ENCODE data around the gene KDM2A. TPM values are rescaled to one million over a fixed set of nuclear protein-coding genes. Genes with fewer than 3 reads are reported as not detected.

KDM2A gene
- total and polyA plus RNA-seq, 5 donors from 2014 or later: 10.7 to 346 (median 12.1) TPM

GRCh38 chr11:67264877-67265632, 146.0 kb downstream of the KDM2A start:
- Mint-ChIP-seq H3K36me3 (peaks cover 13% of the 10 kb centered on the region), H3K4me3 (peak overlapping the region; percentile 82 to 95 (median 89)), H3K4me1 (peaks cover 12 to 68% (median 42%) of the 10 kb centered on the region in 4 donors), H3K27me3 (peaks cover 14% of the 10 kb centered on the region), H3K9me3 (peaks cover 0 to 3% (median 0%) of the 10 kb centered on the region in 7 donors), H3K27ac (peak overlapping the region; percentile 86 to 91 (median 90))
- Histone ChIP-seq H3K4me3 (ENCODE audit: low read depth, low read length) (no peak overlapping the region), H3K27me3 (ENCODE audit: control insufficient read depth, insufficient read depth, low read length) (peaks cover 2% of the 10 kb centered on the region), H3K36me3 (ENCODE audit: control insufficient read depth, insufficient read depth, low read length) (peaks cover 5% of the 10 kb centered on the region), H3K9me3 (ENCODE audit: control insufficient read depth in 2 of 2, low read length in 2 of 2) (no peaks in the 10 kb centered on the region), H3K4me1 (ENCODE audit: control insufficient read depth, insufficient read depth, low read length, poor library complexity, severe bottlenecking) (peaks cover 55% of the 10 kb centered on the region), H3K27ac (ENCODE audit: insufficient read depth, low read length, poor library complexity, severe bottlenecking) (peak overlapping the region; percentile 55)
- DNase-seq (no peak), ATAC-seq (ENCODE audit: low read depth in 2 of 2) (no peak)

- Mint-ChIP-seq H3K27me3 (peaks cover 14% of the 10 kb centered on the region), H3K9me3 (peaks cover 0 to 3% (median 0%) of the 10 kb centered on the region in 7 donors), H3K4me1 (peaks cover 12 to 72% (median 48%) of the 10 kb centered on the region in 4 donors), H3K4me3 (peak overlapping the region; percentile 82 to 95 (median 89)), H3K27ac (peak overlapping the region; percentile 86 to 91 (median 90)), H3K36me3 (peaks cover 21% of the 10 kb centered on the region)
- Histone ChIP-seq H3K9me3 (ENCODE audit: control insufficient read depth in 2 of 2, low read length in 2 of 2) (no peaks in the 10 kb centered on the region), H3K36me3 (ENCODE audit: control insufficient read depth, insufficient read depth, low read length) (peaks cover 5% of the 10 kb centered on the region), H3K27ac (ENCODE audit: insufficient read depth, low read length, poor library complexity, severe bottlenecking) (peak overlapping the region; percentile 55), H3K4me3 (ENCODE audit: low read depth, low read length) (peak overlapping the region; percentile 41), H3K4me1 (ENCODE audit: control insufficient read depth, insufficient read depth, low read length, poor library complexity, severe bottlenecking) (peaks cover 63% of the 10 kb centered on the region), H3K27me3 (ENCODE audit: control insufficient read depth, insufficient read depth, low read length) (peaks cover 2% of the 10 kb centered on the region)
- ATAC-seq (ENCODE audit: low read depth in 2 of 2) (peak; percentile 52 to 63), DNase-seq (peak; percentile 69 to 77 (median 71))
Observed at GRCh38 chr11:67265633-67266448, 146.8 kb downstream of the KDM2A start.

- Mint-ChIP-seq H3K4me3 (peak within 1 kb of the TSS; percentile 97 to 99 (median 98)), H3K36me3 (peaks cover 24% of the 10 kb centered on the region), H3K27me3 (peaks cover 14% of the 10 kb centered on the region), H3K9me3 (peaks cover 0 to 3% (median 0%) of the 10 kb centered on the region in 7 donors), H3K27ac (peak within 1 kb of the TSS; percentile 95 to 96 (median 96)), H3K4me1 (peaks cover 12 to 77% (median 55%) of the 10 kb centered on the region in 4 donors)
- Histone ChIP-seq H3K4me3 (ENCODE audit: low read depth, low read length) (peak within 1 kb of the TSS; percentile 91), H3K9me3 (ENCODE audit: control insufficient read depth in 2 of 2, low read length in 2 of 2) (no peaks in the 10 kb centered on the region), H3K27me3 (ENCODE audit: control insufficient read depth, insufficient read depth, low read length) (peaks cover 2% of the 10 kb centered on the region), H3K27ac (ENCODE audit: insufficient read depth, low read length, poor library complexity, severe bottlenecking) (peak within 1 kb of the TSS; percentile 80), H3K4me1 (ENCODE audit: control insufficient read depth, insufficient read depth, low read length, poor library complexity, severe bottlenecking) (peaks cover 66% of the 10 kb centered on the region), H3K36me3 (ENCODE audit: control insufficient read depth, insufficient read depth, low read length) (peaks cover 5% of the 10 kb centered on the region)
- peak; percentile 13 to 24 for ATAC-seq (ENCODE audit: low read depth in 2 of 2)
- peak; percentile 42 to 66 (median 51) for DNase-seq
Observed at GRCh38 chr11:67266449-67267187, 147.6 kb downstream of the KDM2A start, which contains the start of gene GRK2. Gene GRK2 (plus strand): TSS chr11:67266473. CDS start chr11:67266700, 227 bp downstream.

GRCh38 chr11:67267188-67268080, 148.4 kb downstream of the KDM2A start:
- peak overlapping the region; percentile 80 for H3K27ac ChIP-seq (ENCODE audit: insufficient read depth, low read length, poor library complexity, severe bottlenecking)
- ATAC-seq (ENCODE audit: low read depth in 2 of 2): no peak
- peaks cover 12 to 78% (median 56%) of the 10 kb centered on the region in 4 donors for H3K4me1 Mint-ChIP-seq

GRCh38 chr11:67268081-67268961, 149.3 kb downstream of the KDM2A start:
- H3K36me3 Mint-ChIP-seq: peaks cover 24% of the 10 kb centered on the region
- peaks cover 9% of the 10 kb centered on the region for H3K36me3 ChIP-seq (ENCODE audit: control insufficient read depth, insufficient read depth, low read length)
- H3K9me3 Mint-ChIP-seq: peaks cover 0 to 3% (median 0%) of the 10 kb centered on the region in 7 donors
- no peaks in the 10 kb centered on the region for H3K27me3 ChIP-seq (ENCODE audit: control insufficient read depth, insufficient read depth, low read length)
- peaks cover 5% of the 10 kb centered on the region for H3K27me3 Mint-ChIP-seq
- H3K4me3 ChIP-seq (ENCODE audit: low read depth, low read length): peak overlapping the region; percentile 91
- DNase-seq: peak; percentile 44 to 86 (median 61)
- peak overlapping the region; percentile 95 to 96 (median 96) for H3K27ac Mint-ChIP-seq
- H3K27ac ChIP-seq (ENCODE audit: insufficient read depth, low read length, poor library complexity, severe bottlenecking): peak overlapping the region; percentile 80
- no peaks in the 10 kb centered on the region for H3K9me3 ChIP-seq (ENCODE audit: control insufficient read depth in 2 of 2, low read length in 2 of 2)
- H3K4me1 ChIP-seq (ENCODE audit: control insufficient read depth, insufficient read depth, low read length, poor library complexity, severe bottlenecking): peaks cover 67% of the 10 kb centered on the region
- peaks cover 7 to 78% (median 47%) of the 10 kb centered on the region in 4 donors for H3K4me1 Mint-ChIP-seq
- ATAC-seq (ENCODE audit: low read depth in 2 of 2): peak; percentile 39 to 40
- H3K4me3 Mint-ChIP-seq: peak overlapping the region; percentile 97 to 99 (median 98)

More at GRCh38 chr11:67267188-67268080, 148.4 kb downstream of the KDM2A start:
- peaks cover 8% of the 10 kb centered on the region for H3K27me3 Mint-ChIP-seq
- peak in 2 of 3 donors; percentile 49 to 77 for DNase-seq
- H3K4me1 ChIP-seq (ENCODE audit: control insufficient read depth, insufficient read depth, low read length, poor library complexity, severe bottlenecking): peaks cover 67% of the 10 kb centered on the region
- H3K4me3 ChIP-seq (ENCODE audit: low read depth, low read length): peak overlapping the region; percentile 91
- H3K27ac Mint-ChIP-seq: peak overlapping the region; percentile 95 to 96 (median 96)
- peaks cover 24% of the 10 kb centered on the region for H3K36me3 Mint-ChIP-seq
- H3K27me3 ChIP-seq (ENCODE audit: control insufficient read depth, insufficient read depth, low read length): no peaks in the 10 kb centered on the region
- peaks cover 5% of the 10 kb centered on the region for H3K36me3 ChIP-seq (ENCODE audit: control insufficient read depth, insufficient read depth, low read length)
- peak overlapping the region; percentile 97 to 99 (median 98) for H3K4me3 Mint-ChIP-seq
- H3K9me3 Mint-ChIP-seq: peaks cover 0 to 3% (median 0%) of the 10 kb centered on the region in 7 donors
- no peaks in the 10 kb centered on the region for H3K9me3 ChIP-seq (ENCODE audit: control insufficient read depth in 2 of 2, low read length in 2 of 2)

- Histone ChIP-seq H3K27me3 (ENCODE audit: control insufficient read depth, insufficient read depth, low read length) (no peaks in the 10 kb centered on the region), H3K27ac (ENCODE audit: insufficient read depth, low read length, poor library complexity, severe bottlenecking) (peak overlapping the region; percentile 80), H3K9me3 (ENCODE audit: control insufficient read depth in 2 of 2, low read length in 2 of 2) (no peaks in the 10 kb centered on the region), H3K4me1 (ENCODE audit: control insufficient read depth, insufficient read depth, low read length, poor library complexity, severe bottlenecking) (peaks cover 73% of the 10 kb centered on the region), H3K4me3 (ENCODE audit: low read depth, low read length) (peak overlapping the region; percentile 91), H3K36me3 (ENCODE audit: control insufficient read depth, insufficient read depth, low read length) (peaks cover 9% of the 10 kb centered on the region)
- Mint-ChIP-seq H3K27ac (peak overlapping the region; percentile 95 to 99 (median 96)), H3K4me1 (peaks cover 7 to 82% (median 47%) of the 10 kb centered on the region in 4 donors), H3K9me3 (peaks cover 0 to 3% (median 0%) of the 10 kb centered on the region in 7 donors), H3K27me3 (peaks cover 5% of the 10 kb centered on the region), H3K4me3 (peak overlapping the region; percentile 97 to 99 (median 98)), H3K36me3 (peaks cover 24% of the 10 kb centered on the region)
- ATAC-seq (ENCODE audit: low read depth in 2 of 2): no peak
- no peak for DNase-seq
Observed at GRCh38 chr11:67268962-67269268, 149.9 kb downstream of the KDM2A start.

All from CD4-positive, CD25-positive, alpha-beta regulatory T cell (primary cell).